ENCODE data around the gene ASTL.

Gene ASTL

GRCh38 chr2:96159084-96159830, 21.0 kb upstream of the ASTL start:
- DNase-seq (ENCODE audit: low read depth, low spot score): no peak

- no peak for DNase-seq (ENCODE audit: low read depth, low spot score)
Observed at GRCh38 chr2:96158554-96158940, 20.2 kb upstream of the ASTL start.

- DNase-seq (ENCODE audit: low read depth, low spot score): no peak
Observed at GRCh38 chr2:96157649-96158553, 19.6 kb upstream of the ASTL start.

DNA sequence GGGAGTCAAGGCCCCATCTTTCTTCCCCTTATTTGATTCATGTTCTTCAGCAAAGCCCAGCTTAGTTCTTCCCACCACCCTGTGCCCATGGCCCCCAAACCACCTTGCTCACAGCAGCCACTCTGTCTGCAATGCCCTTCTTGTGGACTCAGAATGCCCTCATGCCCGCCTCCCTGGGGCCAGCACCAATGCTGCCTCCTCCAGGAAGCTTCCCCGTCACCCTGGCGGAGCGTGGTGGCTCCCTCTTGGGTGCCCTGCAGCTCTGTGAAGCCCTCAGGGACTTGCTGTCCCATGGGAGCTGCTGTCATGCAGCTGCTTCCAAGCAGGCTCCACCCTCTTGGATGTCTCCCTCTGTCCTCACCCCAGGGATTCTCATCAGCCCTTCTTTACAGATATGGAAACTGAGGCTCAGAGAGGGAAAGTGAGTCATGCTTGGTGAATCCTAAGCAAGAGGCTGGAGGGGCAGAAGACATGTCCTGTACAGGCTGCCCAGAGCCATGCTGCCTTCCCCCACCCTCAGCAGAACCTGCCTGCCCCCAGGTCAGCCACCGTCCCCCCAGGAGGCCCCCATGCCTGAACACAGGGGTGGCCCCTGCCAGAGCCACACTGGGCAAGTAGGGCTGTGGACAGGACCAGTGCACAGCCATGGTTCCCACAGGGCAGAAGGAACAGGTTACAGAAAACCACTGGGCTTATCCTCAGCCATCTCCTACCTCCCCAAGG, 18.8 kb upstream of the ASTL start:
- DNase-seq (ENCODE audit: low read depth, low spot score): no peak

- no peak for DNase-seq (ENCODE audit: low read depth, low spot score)
Observed at GRCh38 chr2:96156011-96156820, 17.9 kb upstream of the ASTL start.

- no peak for DNase-seq (ENCODE audit: low read depth, low spot score)
Observed at GRCh38 chr2:96154506-96155380, 16.4 kb upstream of the ASTL start.

DNA sequence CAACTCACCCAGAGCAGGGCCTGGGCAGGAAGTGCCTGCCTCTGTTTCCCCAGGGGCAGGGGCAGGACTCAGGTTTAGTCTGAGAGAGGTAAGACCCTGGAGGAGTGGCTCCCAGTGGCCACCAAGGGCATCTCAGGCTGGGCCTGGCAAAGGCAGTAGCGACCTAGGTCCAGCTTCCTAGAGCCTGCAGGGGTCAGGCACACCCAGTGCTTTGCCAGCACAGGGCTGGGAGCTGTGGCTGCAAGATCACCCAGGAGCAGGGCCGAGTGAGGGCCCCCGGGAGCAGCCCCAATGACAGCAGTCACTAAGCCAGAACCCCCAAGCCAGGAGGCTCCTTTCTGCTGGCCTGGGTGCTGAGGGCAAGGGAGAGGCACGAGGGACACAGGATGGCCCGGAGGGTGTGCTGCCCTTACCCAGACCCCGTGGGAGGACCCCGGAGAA, 15.7 kb upstream of the ASTL start:
- DNase-seq (ENCODE audit: low read depth, low spot score): no peak

DNA sequence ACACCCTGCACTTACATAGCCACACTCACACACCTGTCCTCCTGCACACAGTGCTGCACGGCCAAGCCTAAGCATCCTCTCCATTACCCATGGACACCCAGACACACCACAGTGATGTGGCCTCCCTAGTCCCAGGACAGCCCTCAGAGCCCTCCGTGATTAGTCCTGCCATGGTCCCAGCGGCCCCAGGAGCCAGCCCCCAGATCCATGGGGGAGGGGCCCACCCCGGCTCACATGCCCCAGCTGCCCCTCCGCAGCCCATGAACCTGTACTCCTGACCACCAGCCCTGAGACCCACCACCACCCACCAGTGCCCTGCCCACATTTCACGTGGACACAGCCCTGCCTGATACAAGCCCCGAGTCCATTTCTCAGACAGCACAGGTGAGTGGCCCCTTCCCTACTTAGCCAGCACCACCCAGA, 15.0 kb upstream of the ASTL start:
- DNase-seq (ENCODE audit: low read depth, low spot score): no peak

- no peak for DNase-seq (ENCODE audit: low read depth, low spot score)
Observed at GRCh38 chr2:96152304-96153161, 14.2 kb upstream of the ASTL start.

DNA sequence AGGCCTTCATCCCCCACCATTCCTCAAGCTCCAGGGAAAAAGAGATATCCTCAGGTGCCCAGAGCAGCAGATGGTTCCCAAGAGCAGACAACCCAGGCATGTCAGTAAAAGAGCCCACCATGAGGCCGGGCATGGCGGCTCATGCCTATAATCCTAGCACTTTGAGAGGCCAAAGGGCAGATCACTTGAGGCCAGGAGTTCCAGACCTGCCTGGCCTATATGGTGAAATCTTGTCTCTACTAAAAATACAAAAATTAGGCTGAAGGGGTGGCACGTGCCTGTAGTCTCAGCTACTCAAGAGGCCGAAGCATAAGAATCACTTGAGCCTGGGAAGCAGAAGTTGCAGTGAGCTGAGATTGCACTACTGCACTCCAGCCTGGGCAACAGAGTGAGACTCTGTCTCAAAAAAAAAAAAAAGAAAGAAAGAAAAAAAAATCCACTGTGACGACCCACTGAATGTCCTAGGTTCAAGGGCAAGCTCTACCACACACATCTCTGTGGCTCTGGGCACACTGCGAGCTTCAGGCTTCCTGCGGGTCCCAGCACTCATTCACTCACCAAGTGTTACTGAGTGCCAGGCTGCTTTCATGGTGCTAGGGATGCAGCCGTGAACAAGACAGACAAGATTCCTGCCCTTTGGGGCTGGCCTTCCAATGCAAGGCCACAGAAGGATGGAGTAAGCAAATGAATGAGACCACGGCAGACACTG, 13.4 kb upstream of the ASTL start:
- no peak for DNase-seq (ENCODE audit: low read depth, low spot score)

GRCh38 chr2:96150791-96151594, 12.7 kb upstream of the ASTL start:
- DNase-seq (ENCODE audit: low read depth, low spot score): no peak

DNA sequence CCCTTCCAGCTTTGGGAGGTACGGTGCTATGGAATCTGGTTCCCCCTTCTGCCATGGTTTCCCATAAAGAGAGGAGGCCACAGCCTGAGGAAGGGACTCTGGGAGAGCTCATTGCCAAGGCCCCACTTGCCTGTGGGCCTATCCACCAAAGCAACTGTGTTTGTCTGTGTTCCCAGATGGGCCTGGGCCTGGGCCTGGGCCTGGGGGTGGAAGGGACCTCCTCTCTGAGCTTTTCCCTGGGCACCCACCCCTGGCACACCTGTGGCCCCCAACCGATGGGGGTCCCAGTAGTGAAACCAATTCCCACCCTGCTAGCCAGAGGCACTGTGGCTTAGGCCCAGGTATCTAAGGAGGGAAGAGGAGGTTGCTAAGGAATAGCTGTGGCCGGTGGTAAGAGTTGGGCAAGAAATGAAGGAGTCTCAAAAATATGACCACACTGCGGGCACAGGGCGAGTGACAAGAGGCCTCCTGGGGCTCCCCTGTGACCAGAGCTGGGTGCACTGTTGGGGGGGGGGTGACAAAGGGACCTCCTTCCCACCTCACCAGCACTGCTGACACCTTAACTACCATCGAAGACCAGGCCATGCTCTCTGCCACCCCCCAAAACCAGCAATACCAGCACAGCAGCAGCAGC, 11.8 kb upstream of the ASTL start:
- DNase-seq (ENCODE audit: low read depth, low spot score): no peak

- DNase-seq (ENCODE audit: low read depth, low spot score): peak; percentile 77
Observed at GRCh38 chr2:96148410-96149217, 10.3 kb upstream of the ASTL start.

DNA sequence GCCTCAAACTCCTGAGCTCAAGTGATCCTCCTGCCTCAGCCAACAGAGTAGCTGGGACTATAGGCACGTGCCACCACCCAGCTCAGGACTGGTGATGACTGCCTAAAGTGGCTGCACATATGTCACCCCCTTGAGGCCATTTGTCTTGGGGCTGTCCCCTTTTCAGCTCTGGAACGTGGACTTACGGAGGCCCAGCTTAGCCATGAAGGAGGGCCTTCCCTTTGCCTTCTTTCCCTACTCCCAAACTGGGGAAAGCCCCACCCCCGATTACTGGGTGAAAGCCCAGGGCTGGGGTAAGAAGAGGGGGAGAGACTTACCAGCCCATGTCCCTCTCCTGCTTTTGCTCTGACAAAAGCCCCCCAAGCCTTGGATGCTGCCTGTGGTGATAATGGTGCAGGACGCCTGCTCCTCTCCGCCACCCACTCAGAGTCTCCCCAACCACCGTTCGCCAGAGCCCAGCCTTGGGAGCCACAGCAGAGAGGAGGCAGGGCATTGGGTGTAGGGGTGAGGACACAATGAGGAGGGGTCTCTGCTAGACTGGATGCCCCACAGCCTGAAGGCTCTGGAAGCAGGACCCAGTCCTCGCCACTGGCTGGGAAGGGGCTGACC, 9.4 kb upstream of the ASTL start:
- DNase-seq (ENCODE audit: low read depth, low spot score): no peak

DNA sequence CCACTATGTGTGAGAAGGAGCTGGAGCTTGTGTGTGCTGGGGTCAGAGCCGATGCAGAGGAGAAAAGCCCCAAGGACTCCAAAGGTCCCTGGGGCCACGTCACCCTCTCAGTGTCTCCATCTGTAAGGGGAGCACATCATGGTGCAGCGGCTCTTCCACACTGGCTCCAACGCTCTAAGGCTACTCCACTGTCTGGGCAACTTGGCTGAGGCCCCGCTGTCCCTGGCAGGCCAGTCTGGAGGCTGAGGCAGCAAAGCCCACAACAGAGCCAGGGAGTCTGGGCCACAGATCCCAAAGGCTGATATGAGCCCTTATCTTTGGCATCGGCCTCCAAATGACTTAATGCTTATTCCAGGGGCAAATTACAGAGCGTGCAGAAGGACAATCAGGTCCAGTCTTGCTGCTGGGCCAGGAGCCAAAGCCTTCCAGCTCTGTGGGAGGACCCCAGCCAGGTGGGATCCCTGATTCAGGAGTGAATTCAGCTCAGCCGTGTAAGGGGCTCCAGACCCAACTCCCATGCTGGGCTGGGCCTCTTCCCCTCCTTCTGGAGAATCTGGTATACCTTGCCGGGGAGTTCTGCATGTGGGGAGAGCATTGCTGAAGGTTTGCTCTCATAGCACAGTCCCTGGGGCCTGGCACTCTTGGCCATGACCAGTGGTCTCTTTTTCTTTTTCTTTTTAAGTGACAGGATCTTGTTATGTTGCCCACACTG, 8.7 kb upstream of the ASTL start:
- DNase-seq (ENCODE audit: low read depth, low spot score): no peak

Data from smooth muscle cell of the brain vasculature (primary cell).